Fibroblast of lung (primary cell): ENCODE data around the gene TMEM178B. TPM values are rescaled to one million over a fixed set of nuclear protein-coding genes. Genes with fewer than 3 reads are reported as not detected.

Experiments used
- DNase-seq, 2 donors: peaks; one replicate each; pipeline versions ENCODE4 v3.0.0 to v3.0.0-alpha.2; 2010; ENCODE audit warnings: low read depth in 2 of 2
- H2AFZ ChIP-seq: 2 replicates; pipeline ENCODE4 v1.5.1; 2012; ENCODE audit warnings: low read length, control low read depth, inconsistent platforms
- H3K27ac ChIP-seq: 2 replicates; pipeline ENCODE4 v1.5.1; 2011; ENCODE audit warnings: low read length, control low read depth; ENCODE audit not compliant: insufficient read depth
- H3K27me3 ChIP-seq: 2 replicates; pipeline ENCODE4 v1.5.1; 2011; ENCODE audit warnings: mild to moderate bottlenecking, low read length; ENCODE audit not compliant: control insufficient read depth, insufficient read depth
- H3K36me3 ChIP-seq: 2 replicates; pipeline ENCODE4 v1.5.1; 2011; ENCODE audit warnings: low read length; ENCODE audit not compliant: control insufficient read depth, insufficient read depth
- H3K4me1 ChIP-seq: 2 replicates; pipeline ENCODE4 v1.5.1; 2011; ENCODE audit warnings: low read length; ENCODE audit not compliant: control insufficient read depth, insufficient read depth; ENCODE audit errors: extremely low read depth
- H3K4me2 ChIP-seq: 2 replicates; pipeline ENCODE4 v1.5.1; 2011; ENCODE audit warnings: low read length, control low read depth; ENCODE audit not compliant: insufficient read depth; ENCODE audit errors: extremely low read depth
- H3K4me3 ChIP-seq, 4 experiments: fragments of 200-600 bp in 1 of 4; sonication (generic) in 1 of 4; replicated peaks in 1 of 4; 2 replicates each; pipeline ENCODE4 v1.5.1; 2011 to 2016; ENCODE audit warnings: low read length in 4 of 4, low read depth in 3 of 4, mild to moderate bottlenecking in 3 of 4, control low read depth in 2 of 4, inconsistent platforms in 1 of 4, mixed read lengths in 1 of 4; ENCODE audit not compliant: insufficient read depth in 1 of 4; ENCODE audit errors: control extremely low read depth in 1 of 4
- H3K79me2 ChIP-seq: 2 replicates; pipeline ENCODE4 v1.5.1; 2012; ENCODE audit warnings: mild to moderate bottlenecking, low read length, inconsistent platforms; ENCODE audit not compliant: control insufficient read depth, insufficient read depth
- H3K9ac ChIP-seq: 2 replicates; pipeline ENCODE4 v1.5.1; 2011; ENCODE audit warnings: mild to moderate bottlenecking, low read length, control low read depth; ENCODE audit not compliant: insufficient read depth
- H3K9me3 ChIP-seq: 2 replicates; pipeline ENCODE4 v1.5.1; 2012; ENCODE audit warnings: low read depth, low read length; ENCODE audit not compliant: control insufficient read depth, insufficient read depth
- H4K20me1 ChIP-seq: 2 replicates; pipeline ENCODE4 v1.5.1; 2011; ENCODE audit warnings: low read length; ENCODE audit not compliant: control insufficient read depth, insufficient read depth; ENCODE audit errors: extremely low read depth
- EZH2 ChIP-seq: IDR thresholded peaks from 2 replicates; pipeline ENCODE4 v1.5.1; 2012; ENCODE audit warnings: low read length, control low read depth, mild to moderate bottlenecking; ENCODE audit errors: missing control alignments
- polyA plus RNA-seq, 2 donors: library from polyadenylated mRNA; depleted of rRNA in 1 of 2; stranded (reverse) in 1 of 2; unstranded in 1 of 2; fragments of >200 nt; gene quantifications; 2 replicates each; pipeline ENCODE4 v1.2.1, GENCODE V29; 2011 to 2012; ENCODE audit warnings: missing spikeins in 1 of 2
- total RNA-seq: library from RNA; depleted of rRNA; stranded (reverse); fragments of >200 nt; gene quantifications from 2 replicates; pipeline ENCODE4 v1.2.1, GENCODE V29; 2014
- TF ChIP-seq, protein P1 (sequence below), 2 donors: IDR thresholded peaks in 1 of 2; conservative IDR thresholded peaks in 1 of 2; 1 replicate in 1 of 2; 2 replicates in 1 of 2; pipeline ENCODE4 v1.5.1; 2011 to 2012; ENCODE audit warnings: low read length in 2 of 2, control low read depth in 1 of 2, inconsistent platforms in 1 of 2, low read depth in 1 of 2, mild to moderate bottlenecking in 1 of 2

TMEM178B gene
- total and polyA plus RNA-seq, 2 donors (not counting 1 experiment from before 2014, with no cell fraction given), result under 0.01 to 0.14 TPM

DNA sequence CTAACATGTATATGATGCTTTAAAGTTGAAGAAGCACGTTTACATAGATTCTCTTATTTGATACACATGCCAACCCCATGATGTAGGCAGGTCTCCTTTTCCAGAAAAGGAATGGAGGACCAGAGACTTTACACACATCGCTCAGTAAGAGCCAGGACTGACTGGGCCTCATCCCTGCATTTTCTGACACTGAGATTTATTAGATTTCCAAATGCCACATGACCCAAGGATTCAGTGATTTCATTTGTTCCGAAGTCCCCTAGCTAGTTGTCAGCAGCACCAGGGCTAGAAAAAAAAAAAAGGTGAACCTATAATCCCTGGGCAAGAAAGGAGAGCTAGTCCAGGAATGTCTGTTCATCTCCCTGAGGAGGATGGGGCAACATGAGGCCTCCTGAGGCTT lies 334.0 kb downstream of the TMEM178B start:
- no peak overlapping the region for H3K4me3 ChIP-seq
- H3K9ac ChIP-seq, result no peak overlapping the region
- H3K9me3 ChIP-seq, result no peaks in the 10 kb centered on the region
- no peaks in the 10 kb centered on the region for H3K36me3 ChIP-seq
- TF ChIP-seq EZH2, result no peak
- TF ChIP-seq, protein P1, sequence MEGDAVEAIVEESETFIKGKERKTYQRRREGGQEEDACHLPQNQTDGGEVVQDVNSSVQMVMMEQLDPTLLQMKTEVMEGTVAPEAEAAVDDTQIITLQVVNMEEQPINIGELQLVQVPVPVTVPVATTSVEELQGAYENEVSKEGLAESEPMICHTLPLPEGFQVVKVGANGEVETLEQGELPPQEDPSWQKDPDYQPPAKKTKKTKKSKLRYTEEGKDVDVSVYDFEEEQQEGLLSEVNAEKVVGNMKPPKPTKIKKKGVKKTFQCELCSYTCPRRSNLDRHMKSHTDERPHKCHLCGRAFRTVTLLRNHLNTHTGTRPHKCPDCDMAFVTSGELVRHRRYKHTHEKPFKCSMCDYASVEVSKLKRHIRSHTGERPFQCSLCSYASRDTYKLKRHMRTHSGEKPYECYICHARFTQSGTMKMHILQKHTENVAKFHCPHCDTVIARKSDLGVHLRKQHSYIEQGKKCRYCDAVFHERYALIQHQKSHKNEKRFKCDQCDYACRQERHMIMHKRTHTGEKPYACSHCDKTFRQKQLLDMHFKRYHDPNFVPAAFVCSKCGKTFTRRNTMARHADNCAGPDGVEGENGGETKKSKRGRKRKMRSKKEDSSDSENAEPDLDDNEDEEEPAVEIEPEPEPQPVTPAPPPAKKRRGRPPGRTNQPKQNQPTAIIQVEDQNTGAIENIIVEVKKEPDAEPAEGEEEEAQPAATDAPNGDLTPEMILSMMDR (conservative IDR thresholded peaks at IDR 0.05 in 1 of 2, IDR thresholded peaks at IDR 0.05 in 1 of 2; ENCODE audit: low read depth in 1 of 2, low read length in 2 of 2), result no peak
- no peaks in the 10 kb centered on the region for H3K27me3 ChIP-seq
- H3K27ac ChIP-seq, result no peak overlapping the region
- no peak for DNase-seq
- no peaks in the 10 kb centered on the region for H4K20me1 ChIP-seq
- no peak overlapping the region for H2AFZ ChIP-seq
- no peak overlapping the region for H3K4me2 ChIP-seq
- no peaks in the 10 kb centered on the region for H3K4me1 ChIP-seq
- H3K79me2 ChIP-seq, result no peaks in the 10 kb centered on the region

DNA sequence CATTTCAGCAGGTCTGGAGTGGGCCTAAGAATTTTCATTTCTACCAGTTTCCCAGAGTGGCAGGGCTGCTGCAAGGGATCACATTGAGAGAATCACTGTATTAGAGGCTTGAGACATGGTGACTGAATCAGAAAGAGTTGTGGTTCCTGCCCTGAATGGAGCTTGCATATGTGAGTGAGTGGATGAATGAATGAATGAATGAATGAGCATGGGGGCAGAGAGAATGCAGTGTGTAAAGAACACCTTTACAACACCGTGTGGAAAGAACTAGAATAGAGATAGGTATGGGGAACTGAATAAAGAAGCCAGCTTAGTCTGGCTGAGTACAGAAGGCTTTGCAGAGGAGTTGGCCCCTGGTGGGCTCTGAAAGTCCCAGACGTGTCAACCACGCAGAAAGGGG lies 334.6 kb downstream of the TMEM178B start:
- TF ChIP-seq, protein P1 (conservative IDR thresholded peaks at IDR 0.05 in 1 of 2, IDR thresholded peaks at IDR 0.05 in 1 of 2; ENCODE audit: low read depth in 1 of 2, low read length in 2 of 2), result no peak
- no peak for TF ChIP-seq EZH2
- no peak overlapping the region for H3K4me3 ChIP-seq

DNA sequence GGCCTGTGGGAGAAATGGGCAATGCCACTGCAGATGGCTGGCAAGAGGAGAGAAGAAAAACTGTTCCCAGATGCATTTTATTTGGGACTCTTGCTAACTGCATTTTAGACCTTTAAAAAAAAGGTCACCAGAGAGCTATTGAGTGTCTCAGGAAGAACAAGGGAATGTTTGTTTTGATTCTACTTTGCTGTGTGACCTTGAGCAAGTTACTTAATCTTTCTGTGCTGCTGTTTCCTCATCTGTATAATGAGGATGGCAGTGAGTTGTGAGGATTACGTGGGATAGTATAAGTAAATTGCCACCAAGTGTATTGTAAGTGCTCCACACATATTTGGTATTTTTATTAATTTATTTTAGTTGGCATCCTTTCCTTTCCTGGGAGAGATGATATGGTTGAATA lies 335.4 kb downstream of the TMEM178B start:
- Histone ChIP-seq H3K4me1 (no peaks in the 10 kb centered on the region), H3K9me3 (no peaks in the 10 kb centered on the region), H3K4me3 (no peak overlapping the region), H3K4me2 (no peak overlapping the region), H3K9ac (no peak overlapping the region), H3K79me2 (no peaks in the 10 kb centered on the region), H3K27me3 (no peaks in the 10 kb centered on the region), H2AFZ (no peak overlapping the region), H3K27ac (no peak overlapping the region), H3K36me3 (no peaks in the 10 kb centered on the region), H4K20me1 (no peaks in the 10 kb centered on the region)
- DNase-seq, result no peak
- TF ChIP-seq, protein P1 (conservative IDR thresholded peaks at IDR 0.05 in 1 of 2, IDR thresholded peaks at IDR 0.05 in 1 of 2; ENCODE audit: low read depth in 1 of 2, low read length in 2 of 2), result no peak
- no peak for TF ChIP-seq EZH2

More for the DNA sequence above, 334.6 kb downstream of the TMEM178B start:
- Histone ChIP-seq H3K27me3 (no peaks in the 10 kb centered on the region), H2AFZ (no peak overlapping the region), H3K9me3 (no peaks in the 10 kb centered on the region), H3K9ac (no peak overlapping the region), H3K79me2 (no peaks in the 10 kb centered on the region), H3K4me2 (no peak overlapping the region), H3K4me1 (no peaks in the 10 kb centered on the region), H4K20me1 (no peaks in the 10 kb centered on the region), H3K27ac (no peak overlapping the region), H3K36me3 (no peaks in the 10 kb centered on the region)
- DNase-seq, result no peak
